ENCODE data around the gene CAP1.

- TF ChIP-seq CTCF (conservative IDR thresholded peaks at IDR 0.05; ENCODE audit: low read length) (no peak), EZH2phosphoT487 (IDR thresholded peaks at IDR 0.05; ENCODE audit: borderline replicate concordance) (no peak)
Measured at GRCh38 chr1:40105028-40105427, 64.5 kb downstream of the CAP1 start.
